AG04449 (cell line): ENCODE measurements around the gene CADPS2.
"Not testable (repeated sequence)": the region's sequence is repeated elsewhere in the genome, so short reads cannot be mapped to it uniquely, and the experiment has no call there.

Experiments
- CTCF ChIA-PET: fragments of 350-600 bp; formaldehyde crosslinking; extraction: SDS; loops from one replicate; lab custom pipeline; 2021; ENCODE audit warnings: antibody characterized with exemption; lab: Yijun Ruan, JAX
- POLR2A ChIA-PET: fragments of 400-600, 350-600 bp; formaldehyde crosslinking; extraction: SDS; loops from one replicate; lab custom pipeline; 2020; ENCODE audit warnings: antibody characterized with exemption, inconsistent platforms; lab: Yijun Ruan, JAX
- DNase-seq: peaks from one replicate; pipeline ENCODE4 v3.0.0-alpha.2; 2010; ENCODE audit warnings: low read depth, low spot score
- H3K4me3 ChIP-seq: 2 replicates; pipeline ENCODE4 v1.5.1; 2011; ENCODE audit warnings: low read depth, mild to moderate bottlenecking, control low read depth, low read length
- CTCF ChIP-seq: IDR thresholded peaks from one replicate; pipeline ENCODE4 v1.5.1; 2011; ENCODE audit warnings: mild to moderate bottlenecking, moderate library complexity, low read length, control low read depth, inconsistent platforms; ENCODE audit not compliant: insufficient read depth; ENCODE audit errors: missing control alignments

CADPS2 gene

GRCh38 chr7:122298131-122298530 lies 588.1 kb downstream of the CADPS2 start:
- H3K4me3 ChIP-seq, result no peak overlapping the region
- ChIA-PET POLR2A (no interaction called here), CTCF (no interaction called here)
- no peak for TF ChIP-seq CTCF
- DNase-seq, result no peak

GRCh38 chr7:122291189-122291588 lies 595.1 kb downstream of the CADPS2 start:
- H3K4me3 ChIP-seq, result no peak overlapping the region
- ChIA-PET CTCF (no interaction called here), POLR2A (no interaction called here)
- DNase-seq, result no peak
- TF ChIP-seq CTCF, result no peak

GRCh38 chr7:122290476-122290875 lies 595.8 kb downstream of the CADPS2 start:
- ChIA-PET POLR2A (no interaction called here), CTCF (no interaction called here)
- DNase-seq, result no peak

GRCh38 chr7:122289426-122289825 lies 596.8 kb downstream of the CADPS2 start:
- DNase-seq, result no peak
- POLR2A ChIA-PET, result no interaction called here
- no peak overlapping the region for H3K4me3 ChIP-seq
- CTCF ChIA-PET, result no interaction called here
- no peak for TF ChIP-seq CTCF

More at GRCh38 chr7:122290476-122290875, 595.8 kb downstream of the CADPS2 start:
- H3K4me3 ChIP-seq, result no peak overlapping the region
- TF ChIP-seq CTCF, result no peak

GRCh38 chr7:122284608-122285007 lies 601.7 kb downstream of the CADPS2 start:
- POLR2A ChIA-PET, DNase-seq, H3K4me3 ChIP-seq, CTCF ChIA-PET: not testable (repeated sequence)

- CTCF ChIA-PET, result no interaction called here
- no peak for DNase-seq
- no peak for TF ChIP-seq CTCF
- H3K4me3 ChIP-seq, result no peak overlapping the region
- POLR2A ChIA-PET, result no interaction called here
Measured at GRCh38 chr7:122273117-122273516, 613.1 kb downstream of the CADPS2 start.

GRCh38 chr7:122269241-122269640 lies 617.0 kb downstream of the CADPS2 start:
- POLR2A ChIA-PET, result no interaction called here
- CTCF ChIA-PET, result no interaction called here
- TF ChIP-seq CTCF, result no peak
- no peak overlapping the region for H3K4me3 ChIP-seq
- no peak for DNase-seq
